Activated CD4-positive, alpha-beta memory T cell treated with anti-CD3 and anti-CD28 coated beads for 36 hours (primary cell): ENCODE data around the gene GATAD2B. TPM values are rescaled to one million over a fixed set of nuclear protein-coding genes. Genes with fewer than 3 reads are reported as not detected.

ENCODE experiments used
- CTCF ChIA-PET: fragments of 350-600 bp; sonication (Branson Sonifier 250); formaldehyde crosslinking; loops from one replicate; lab custom pipeline; 2021; ENCODE audit warnings: antibody characterized with exemption, inconsistent platforms; lab: Charles Lee
- POLR2A ChIA-PET: fragments of 350-600 bp; sonication (Branson Sonifier 250); formaldehyde crosslinking; loops from one replicate; lab custom pipeline; 2021; ENCODE audit warnings: antibody characterized with exemption; lab: Charles Lee
- DNase-seq: peaks from one replicate; pipeline ENCODE4 v3.0.0-alpha.2; 2020
- H3K27ac Mint-ChIP-seq: one replicate; pipeline ENCODE4 v1.8.0; 2021; ENCODE audit warnings: mixed read lengths
- H3K27me3 Mint-ChIP-seq: one replicate; pipeline ENCODE4 v1.8.0; 2021; ENCODE audit warnings: mixed read lengths
- H3K36me3 Mint-ChIP-seq: one replicate; pipeline ENCODE4 v1.8.0; 2021; ENCODE audit warnings: mixed read lengths
- H3K4me1 Mint-ChIP-seq: one replicate; pipeline ENCODE4 v1.8.0; 2021; ENCODE audit warnings: low read depth, mixed read lengths
- H3K4me3 Mint-ChIP-seq: one replicate; pipeline ENCODE4 v1.8.0; 2021; ENCODE audit warnings: mild to moderate bottlenecking, mixed read lengths
- H3K9me3 Mint-ChIP-seq: one replicate; pipeline ENCODE4 v1.8.0; 2021; ENCODE audit warnings: mixed read lengths
- intact Hi-C: fragments of 100-400 bp; cut with micrococcal nuclease; formaldehyde crosslinking; loops from one replicate; pipeline ENCODE4 v1.15.1; 2023
- total RNA-seq, 2 experiments: library from RNA; stranded (reverse); gene quantifications; one replicate each; pipeline ENCODE4 v1.2.3, GENCODE V29; 2021

Gene GATAD2B
- total RNA-seq, 2 experiments from 2014 or later, result 66.4 to 67.9 TPM

DNA sequence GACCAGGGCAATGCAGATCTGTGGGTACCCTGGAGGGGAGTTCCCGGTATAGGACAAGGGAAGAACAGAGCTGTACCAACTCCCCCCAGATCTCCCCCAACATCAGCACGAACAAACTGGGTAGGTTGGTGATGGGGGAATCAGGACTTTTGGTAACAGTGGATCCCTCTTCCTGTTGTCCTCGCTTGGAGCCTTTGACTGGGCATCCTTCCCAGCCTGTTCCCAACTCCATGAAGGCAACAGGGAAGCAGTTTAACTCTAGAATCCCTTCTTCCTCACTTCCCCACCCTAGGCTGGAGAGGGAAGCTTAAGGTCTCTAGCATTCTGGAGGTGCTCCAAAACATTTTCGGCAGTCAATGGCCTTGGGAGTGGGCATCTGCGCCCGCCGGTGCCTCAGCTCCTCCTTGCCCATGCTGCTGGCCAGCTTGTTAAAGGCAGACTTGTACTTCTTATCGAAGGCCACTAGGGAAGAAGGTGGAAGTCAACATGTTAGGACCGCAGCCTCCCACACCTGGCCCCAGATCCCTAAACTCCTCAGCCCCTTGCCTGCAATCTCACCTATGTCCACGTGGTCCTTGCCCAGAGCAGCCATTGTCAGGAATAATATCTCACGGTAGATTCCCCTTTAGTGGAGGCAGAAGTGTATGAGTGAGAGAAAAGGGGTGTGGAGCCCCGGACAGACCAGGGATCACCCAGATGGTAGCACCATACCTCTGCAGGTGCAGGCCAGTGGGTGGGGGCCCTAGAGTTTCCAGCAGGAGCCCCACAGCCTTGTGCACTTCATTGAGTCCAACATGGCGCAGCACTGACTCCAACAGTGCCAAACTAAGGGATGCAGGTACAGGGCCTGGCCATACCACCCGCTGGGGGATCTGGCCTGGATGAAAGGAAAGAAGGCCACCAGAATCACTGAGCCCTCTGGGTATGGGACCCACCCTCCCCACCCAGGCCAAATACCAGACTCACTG, 7.5 kb upstream of the GATAD2B start:
- POLR2A ChIA-PET, result interaction anchor here (0.6 to 1.4 kb wide), 4 partner anchors 10 to 270 kb away, joined by 3 to 5 read pairs (median 3); partner anchors contain the start of gene DENND4B

DNA sequence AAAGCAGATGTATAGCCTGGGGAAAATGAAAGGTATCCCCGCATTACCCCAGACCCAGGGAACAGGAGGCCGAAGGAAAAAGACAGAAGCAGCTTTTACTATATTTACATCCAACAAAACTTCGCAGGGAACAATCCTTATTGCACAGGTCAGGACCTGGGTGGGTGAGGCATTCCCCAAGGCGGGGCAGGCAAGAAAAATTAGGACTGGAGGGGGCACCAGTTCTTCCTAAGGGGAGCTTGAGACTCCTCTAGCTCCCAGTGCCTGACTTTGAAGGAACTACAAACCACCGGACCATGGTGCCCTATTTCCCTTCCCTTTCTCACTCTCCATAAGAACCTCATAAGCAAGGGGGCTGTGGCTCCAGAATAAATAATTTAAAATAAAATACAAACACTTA, 6.7 kb upstream of the GATAD2B start:
- Mint-ChIP-seq H3K9me3 (no peaks in the 10 kb centered on the region), H3K27ac (no peak overlapping the region), H3K36me3 (peaks cover 18% of the 10 kb centered on the region), H3K27me3 (no peaks in the 10 kb centered on the region), H3K4me1 (peaks cover 3% of the 10 kb centered on the region), H3K4me3 (no peak overlapping the region)
- CTCF ChIA-PET, result interaction anchor here (0.6 kb wide), 1 partner anchor 292 kb away, joined by 3 read pairs; no protein-coding TSS in a partner anchor
- POLR2A ChIA-PET, result interaction anchor here (1.0 to 1.4 kb wide), 2 partner anchors 16 to 17 kb away, joined by 3 read pairs; partner anchors contain the start of gene DENND4B
- intact Hi-C loops, result no loop called here
- no peak for DNase-seq

More for the DNA sequence above, 7.5 kb upstream of the GATAD2B start:
- Mint-ChIP-seq H3K4me1 (peaks cover 2% of the 10 kb centered on the region), H3K36me3 (peaks cover 23% of the 10 kb centered on the region), H3K27ac (no peak overlapping the region), H3K27me3 (no peaks in the 10 kb centered on the region), H3K4me3 (no peak overlapping the region), H3K9me3 (no peaks in the 10 kb centered on the region)
- intact Hi-C loops, result no loop called here
- CTCF ChIA-PET, result interaction anchor here (0.6 kb wide), 1 partner anchor 293 kb away, joined by 3 read pairs; no protein-coding TSS in a partner anchor
- no peak for DNase-seq

DNA sequence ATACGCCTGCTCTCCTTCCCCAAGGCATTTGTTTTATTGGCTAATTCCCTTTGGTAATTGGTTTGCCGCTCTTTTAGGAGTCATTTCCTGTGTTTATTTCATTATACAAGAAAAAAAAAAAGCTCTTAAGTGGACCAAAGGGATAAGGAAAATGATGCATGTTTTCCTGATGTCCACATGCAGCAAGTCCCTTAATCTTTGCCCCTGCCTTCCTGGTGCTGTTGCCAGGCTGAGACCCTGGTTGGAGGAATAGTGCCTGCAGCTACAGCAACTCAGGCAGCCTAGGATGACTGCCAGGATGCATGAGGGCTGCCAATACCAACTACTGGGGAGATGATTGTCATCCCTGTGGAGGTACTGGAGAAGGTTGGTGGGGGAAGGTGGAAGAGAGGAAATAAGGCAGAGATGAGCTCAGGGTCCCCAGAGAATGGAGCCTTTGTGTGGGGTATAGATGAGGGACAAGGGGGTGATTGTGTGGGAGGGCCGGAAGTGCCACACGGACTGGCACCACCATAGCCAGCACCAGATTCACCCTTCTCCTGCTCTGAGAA, 6.1 kb upstream of the GATAD2B start:
- ChIA-PET POLR2A (interaction anchor here (1.4 kb wide), 1 partner anchor 17 kb away, joined by 3 read pairs; the partner anchor contains the start of gene DENND4B), CTCF (interaction anchor here (1.5 kb wide), 1 partner anchor 10 kb away, joined by 3 read pairs; no protein-coding TSS in a partner anchor)
- Mint-ChIP-seq H3K27ac (no peak overlapping the region), H3K9me3 (no peaks in the 10 kb centered on the region), H3K27me3 (no peaks in the 10 kb centered on the region), H3K4me3 (no peak overlapping the region), H3K4me1 (peaks cover 8% of the 10 kb centered on the region), H3K36me3 (peaks cover 14% of the 10 kb centered on the region)
- DNase-seq, result no peak
- intact Hi-C loops, result no loop called here

DNA sequence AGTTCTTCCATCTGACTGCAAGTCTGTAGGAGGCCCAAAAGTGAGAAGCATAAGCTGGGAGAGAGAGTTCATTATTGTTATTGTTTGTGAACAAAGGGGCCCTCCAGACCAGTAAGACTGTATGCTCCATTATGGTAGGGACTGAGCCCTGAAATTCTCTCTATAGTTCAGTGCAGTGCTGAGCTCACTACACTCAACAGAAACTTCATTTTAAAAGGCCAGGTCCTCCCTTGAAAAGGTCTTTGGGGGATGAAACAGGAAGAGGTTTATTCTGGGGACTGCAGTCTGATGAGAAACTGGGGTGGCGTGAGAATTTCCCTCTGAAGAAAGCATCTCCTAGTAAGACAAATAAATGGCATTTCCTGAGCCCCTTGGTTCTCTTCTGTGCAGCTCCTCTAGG, 5.5 kb upstream of the GATAD2B start:
- Mint-ChIP-seq H3K36me3 (peaks cover 12% of the 10 kb centered on the region), H3K9me3 (no peaks in the 10 kb centered on the region), H3K27ac (no peak overlapping the region), H3K4me1 (peaks cover 10% of the 10 kb centered on the region), H3K27me3 (no peaks in the 10 kb centered on the region), H3K4me3 (no peak overlapping the region)
- ChIA-PET CTCF (interaction anchor here (1.5 kb wide), 1 partner anchor 9 kb away, joined by 3 read pairs; no protein-coding TSS in a partner anchor), POLR2A (interaction anchor here (1.2 kb wide), 1 partner anchor 16 kb away, joined by 3 read pairs; no protein-coding TSS in a partner anchor)
- intact Hi-C loops, result no loop called here
- no peak for DNase-seq

DNA sequence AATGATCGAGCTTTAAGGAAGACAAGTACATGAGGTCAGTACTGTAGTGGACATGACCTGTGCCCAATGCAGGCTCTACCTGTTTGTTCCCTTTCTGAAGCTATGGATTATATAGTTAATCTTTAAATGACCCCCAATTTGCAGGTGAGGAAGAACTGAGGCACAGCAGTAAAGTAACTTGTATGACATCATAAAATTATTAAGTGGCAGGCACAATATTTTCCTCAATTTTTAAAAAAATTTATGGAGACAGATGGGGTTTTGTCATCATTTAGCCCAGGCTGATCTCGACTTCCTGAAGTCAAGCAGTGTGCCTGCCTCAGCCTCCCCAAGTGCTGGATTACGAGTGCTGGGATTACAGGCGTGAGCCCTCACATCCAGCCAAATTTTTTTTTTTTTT, 3.6 kb upstream of the GATAD2B start:
- Mint-ChIP-seq H3K9me3 (no peaks in the 10 kb centered on the region), H3K4me3 (no peak overlapping the region), H3K36me3 (peaks cover 7% of the 10 kb centered on the region), H3K27me3 (no peaks in the 10 kb centered on the region), H3K4me1 (peaks cover 12% of the 10 kb centered on the region), H3K27ac (no peak overlapping the region)
- no peak for DNase-seq
- ChIA-PET CTCF (no interaction called here), POLR2A (no interaction called here)
- intact Hi-C loops, result no loop called here

DNA sequence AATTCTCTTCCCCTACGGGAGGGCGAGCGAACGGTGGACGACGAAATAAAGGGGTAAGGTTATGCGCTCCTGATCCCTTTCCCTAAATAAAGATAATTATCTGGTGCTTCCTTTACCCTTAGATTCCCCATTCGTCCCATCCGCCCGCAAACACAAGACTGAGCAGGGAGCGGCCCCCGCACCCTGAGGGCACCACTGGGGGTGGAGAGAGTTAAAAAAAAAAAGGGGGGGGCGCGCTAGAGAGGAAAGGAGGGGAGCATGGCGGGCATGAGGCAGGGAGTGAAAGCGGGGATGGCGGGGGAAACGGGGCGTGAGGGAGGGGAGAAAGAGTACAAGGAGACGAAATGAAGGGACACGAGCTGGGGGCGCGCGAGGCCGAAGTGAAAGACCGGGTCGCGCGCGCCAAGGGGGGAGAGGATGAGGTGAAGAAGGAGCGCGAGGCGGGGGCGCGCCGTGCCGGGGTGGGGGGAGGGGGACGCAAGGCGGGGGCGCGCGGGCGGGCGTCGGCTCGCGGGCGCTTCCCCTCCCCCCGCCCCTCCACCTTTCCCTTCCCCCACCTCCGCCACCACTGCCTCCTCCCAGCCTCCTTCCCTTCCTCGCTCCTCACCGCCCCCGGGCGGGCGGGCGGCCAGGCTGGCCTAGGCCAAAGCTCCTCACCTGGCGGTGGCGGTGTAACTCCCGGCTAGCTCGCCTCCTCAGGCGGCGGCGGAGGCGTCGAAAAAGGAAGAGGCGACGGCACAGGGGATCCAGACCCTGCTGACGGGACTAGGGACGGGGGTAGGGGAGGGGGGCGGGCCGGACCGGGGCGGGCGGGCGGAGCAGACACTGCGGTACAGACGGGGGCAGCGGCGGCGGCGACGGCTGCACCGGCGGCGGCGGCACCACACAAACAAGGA, 448 bp downstream of the GATAD2B start:
- H3K27me3 Mint-ChIP-seq, result no peaks in the 10 kb centered on the region
- ChIA-PET POLR2A (interaction anchor here (0.9 to 4.7 kb wide), 11 partner anchors 20 to 139 kb away, joined by 3 to 41 read pairs (median 4); partner anchors contain the start of genes CREB3L4, DENND4B, JTB and RPS27), CTCF (interaction anchor here (1.0 to 3.6 kb wide), 7 partner anchors 23 to 245 kb away, joined by 3 to 15 read pairs (median 6); partner anchors contain the start of genes RAB13 and RPS27)
- DNase-seq, result peak; percentile 80
- no peaks in the 10 kb centered on the region for H3K9me3 Mint-ChIP-seq
- H3K36me3 Mint-ChIP-seq, result no peaks in the 10 kb centered on the region
- H3K27ac Mint-ChIP-seq, result peak overlapping the region; percentile 96
- intact Hi-C loops, result loop anchor here (2.0 to 5.0 kb wide), 6 partner anchors 36 to 300 kb away; partner anchors contain the start of genes CHTOP, CREB3L4, CRTC2 and ILF2
- peaks cover 48% of the 10 kb centered on the region for H3K4me1 Mint-ChIP-seq
- peak overlapping the region; percentile 77 for H3K4me3 Mint-ChIP-seq

DNA sequence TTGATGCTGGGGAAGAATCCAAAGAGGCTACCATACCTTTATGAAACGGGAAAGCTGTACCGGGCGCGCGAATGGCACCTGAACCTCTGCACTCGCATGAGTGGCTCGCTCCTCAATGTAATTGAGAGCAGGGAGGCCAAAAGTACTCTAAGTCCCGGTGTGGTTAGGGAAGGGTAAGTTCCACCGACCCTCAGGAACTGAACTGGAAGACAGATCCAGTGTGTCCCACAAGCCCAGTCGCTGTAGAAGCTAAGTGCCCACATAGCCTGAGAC, 1.0 kb downstream of the GATAD2B start:
- Mint-ChIP-seq H3K4me1 (peaks cover 48% of the 10 kb centered on the region), H3K27ac (peak overlapping the region; percentile 96), H3K9me3 (no peaks in the 10 kb centered on the region), H3K27me3 (no peaks in the 10 kb centered on the region), H3K4me3 (peak overlapping the region; percentile 77), H3K36me3 (no peaks in the 10 kb centered on the region)
- POLR2A ChIA-PET, result interaction anchor here (0.9 to 4.7 kb wide), 10 partner anchors 21 to 121 kb away, joined by 3 to 41 read pairs (median 4); partner anchors contain the start of genes DENND4B and JTB
- CTCF ChIA-PET, result interaction anchor here (1.0 to 3.6 kb wide), 7 partner anchors 24 to 244 kb away, joined by 3 to 15 read pairs (median 6); partner anchors contain the start of gene RAB13
- DNase-seq, result peak; percentile 23
- intact Hi-C loops, result loop anchor here (2.0 to 5.0 kb wide), 7 partner anchors 37 to 301 kb away; partner anchors contain the start of genes CHTOP, CREB3L4, CRTC2 and ILF2

DNA sequence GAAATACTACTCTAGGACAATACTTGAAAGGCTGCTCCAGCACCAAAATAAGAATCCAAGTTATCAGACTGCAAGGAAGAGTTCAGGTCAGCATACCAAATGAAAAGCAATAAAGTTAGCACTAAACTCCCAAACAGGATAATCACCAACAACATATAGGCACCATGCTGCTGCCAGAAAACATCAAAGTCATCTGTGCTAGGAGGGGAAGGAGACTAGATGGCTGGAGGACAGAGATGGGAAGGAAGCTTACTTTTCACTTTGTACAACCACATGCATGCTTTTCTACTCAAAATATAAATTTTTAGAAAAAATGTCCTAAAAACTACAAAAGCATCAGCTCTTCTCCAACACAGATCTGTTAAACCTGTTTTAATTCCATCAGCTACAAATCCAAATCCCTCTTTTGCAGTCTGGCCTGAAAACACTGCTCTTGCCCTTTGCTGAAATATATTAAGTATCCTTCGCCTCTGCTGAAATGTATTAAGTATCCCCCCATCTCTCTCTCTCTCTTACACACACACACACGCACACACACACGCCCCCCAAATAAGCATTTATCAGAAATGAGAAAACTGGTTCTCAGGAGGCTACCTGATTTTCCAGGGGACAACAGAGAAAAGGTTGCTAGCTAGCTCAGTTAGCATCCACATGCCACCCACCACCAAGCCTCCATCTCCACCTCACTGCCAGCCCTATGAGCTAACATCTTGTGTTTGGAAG, 1.5 kb downstream of the GATAD2B start:
- no peaks in the 10 kb centered on the region for H3K9me3 Mint-ChIP-seq
- H3K27me3 Mint-ChIP-seq, result no peaks in the 10 kb centered on the region
- no peak for DNase-seq
- peaks cover 49% of the 10 kb centered on the region for H3K4me1 Mint-ChIP-seq
- intact Hi-C loops, result loop anchor here (2.0 to 5.0 kb wide), 3 partner anchors 124 to 301 kb away; partner anchors contain the start of genes CHTOP and UBAP2L
- peaks cover 1% of the 10 kb centered on the region for H3K36me3 Mint-ChIP-seq
- H3K4me3 Mint-ChIP-seq, result peak overlapping the region; percentile 77
- peak overlapping the region; percentile 96 for H3K27ac Mint-ChIP-seq
- CTCF ChIA-PET, result interaction anchor here (1.0 to 3.6 kb wide), 8 partner anchors 10 to 244 kb away, joined by 3 to 15 read pairs (median 6); partner anchors contain the start of gene RAB13
- POLR2A ChIA-PET, result interaction anchor here (1.0 to 4.7 kb wide), 8 partner anchors 21 to 120 kb away, joined by 3 to 41 read pairs (median 4); partner anchors contain the start of genes DENND4B and RPS27

DNA sequence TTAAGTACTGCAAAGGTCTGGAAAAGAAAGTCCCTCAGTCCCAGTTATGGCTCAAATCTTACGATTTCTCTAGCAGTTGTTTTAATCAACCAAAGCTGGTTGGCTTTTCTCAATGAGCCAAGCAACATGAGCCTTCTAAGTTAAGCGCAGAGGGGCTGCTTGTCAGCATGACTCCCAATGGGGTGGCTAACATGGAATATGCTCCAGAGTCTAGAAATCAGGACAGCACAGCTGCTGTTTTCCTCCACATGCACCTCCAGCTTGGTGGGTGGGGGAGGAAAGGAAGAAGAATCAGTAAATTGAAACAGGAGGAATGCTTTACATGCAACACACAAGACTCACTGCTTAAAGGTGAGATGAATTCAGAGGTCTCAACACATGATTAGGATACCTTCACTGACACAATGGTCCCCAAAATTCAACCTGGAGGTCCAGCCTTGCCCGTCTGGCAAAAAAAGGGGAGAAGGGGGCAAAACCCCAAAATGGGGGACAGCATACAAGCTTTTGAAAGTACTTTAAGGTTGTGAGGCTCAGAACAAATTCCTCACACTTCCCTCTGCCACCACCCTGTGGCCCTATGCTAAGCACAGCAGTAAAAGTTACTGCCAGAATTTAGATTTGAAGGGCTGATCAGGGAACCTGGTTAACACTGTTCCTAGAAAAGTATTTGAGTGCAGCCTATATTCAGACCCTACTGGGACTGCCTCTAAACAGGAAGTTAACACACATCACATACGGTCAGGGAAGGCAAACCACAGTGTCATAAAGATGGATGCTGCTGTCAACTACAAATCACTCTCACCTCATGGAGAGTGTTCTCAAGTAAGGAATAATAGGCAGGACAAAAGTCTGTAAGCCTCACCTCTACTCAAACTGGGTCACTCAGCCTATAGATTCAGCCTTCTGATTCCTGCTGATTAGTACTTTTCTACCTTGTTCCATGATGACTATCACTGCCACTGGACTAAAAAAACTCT, 2.6 kb downstream of the GATAD2B start:
- CTCF ChIA-PET, result interaction anchor here (0.8 to 4.0 kb wide), 12 partner anchors 8 to 240 kb away, joined by 3 to 20 read pairs (median 3); partner anchors contain the start of genes CREB3L4, DENND4B and RAB13
- H3K27me3 Mint-ChIP-seq, result no peaks in the 10 kb centered on the region

More for the DNA sequence above, 2.6 kb downstream of the GATAD2B start:
- Mint-ChIP-seq H3K9me3 (no peaks in the 10 kb centered on the region), H3K36me3 (peaks cover 3% of the 10 kb centered on the region), H3K4me1 (peaks cover 53% of the 10 kb centered on the region), H3K4me3 (peak overlapping the region; percentile 77), H3K27ac (peak overlapping the region; percentile 96)
- intact Hi-C loops, result loop anchor here (2.0 to 5.0 kb wide), 3 partner anchors 123 to 302 kb away; partner anchors contain the start of genes CHTOP and UBAP2L
- DNase-seq, result peak; percentile 28
- POLR2A ChIA-PET, result interaction anchor here (0.8 to 4.7 kb wide), 7 partner anchors 25 to 285 kb away, joined by 3 to 41 read pairs (median 3); partner anchors contain the start of genes DENND4B and RPS27
